ENCODE data around the gene UCP2.

Gene UCP2, protein sequence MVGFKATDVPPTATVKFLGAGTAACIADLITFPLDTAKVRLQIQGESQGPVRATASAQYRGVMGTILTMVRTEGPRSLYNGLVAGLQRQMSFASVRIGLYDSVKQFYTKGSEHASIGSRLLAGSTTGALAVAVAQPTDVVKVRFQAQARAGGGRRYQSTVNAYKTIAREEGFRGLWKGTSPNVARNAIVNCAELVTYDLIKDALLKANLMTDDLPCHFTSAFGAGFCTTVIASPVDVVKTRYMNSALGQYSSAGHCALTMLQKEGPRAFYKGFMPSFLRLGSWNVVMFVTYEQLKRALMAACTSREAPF

DNA sequence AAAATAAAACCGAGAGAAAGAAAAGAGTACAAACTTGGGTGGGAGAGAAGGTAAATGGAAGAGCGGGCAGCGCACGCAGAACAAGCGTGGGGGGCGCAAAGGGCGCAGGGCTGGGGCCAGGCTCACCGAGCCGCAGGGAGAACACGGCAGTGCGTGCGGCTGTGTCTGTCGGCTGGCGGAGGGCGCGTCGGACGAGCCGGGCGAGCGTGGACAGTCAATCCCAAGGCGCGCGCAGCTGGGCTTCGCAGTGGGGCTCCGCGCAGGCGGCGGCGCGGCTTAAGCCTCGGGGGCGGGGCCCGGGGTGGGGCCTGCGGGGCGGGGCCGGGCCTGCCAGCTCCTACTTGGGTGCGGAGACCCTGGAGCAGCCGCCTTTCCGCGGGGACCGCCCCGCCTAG, at the start of gene UCP2:
Gene UCP2, minus strand, starts transcription at position 249 of the 395 bp plus-strand sequence. CDS start 4,465 bp downstream, outside the sequence.
- DNase-seq: peak; percentile 91

DNA sequence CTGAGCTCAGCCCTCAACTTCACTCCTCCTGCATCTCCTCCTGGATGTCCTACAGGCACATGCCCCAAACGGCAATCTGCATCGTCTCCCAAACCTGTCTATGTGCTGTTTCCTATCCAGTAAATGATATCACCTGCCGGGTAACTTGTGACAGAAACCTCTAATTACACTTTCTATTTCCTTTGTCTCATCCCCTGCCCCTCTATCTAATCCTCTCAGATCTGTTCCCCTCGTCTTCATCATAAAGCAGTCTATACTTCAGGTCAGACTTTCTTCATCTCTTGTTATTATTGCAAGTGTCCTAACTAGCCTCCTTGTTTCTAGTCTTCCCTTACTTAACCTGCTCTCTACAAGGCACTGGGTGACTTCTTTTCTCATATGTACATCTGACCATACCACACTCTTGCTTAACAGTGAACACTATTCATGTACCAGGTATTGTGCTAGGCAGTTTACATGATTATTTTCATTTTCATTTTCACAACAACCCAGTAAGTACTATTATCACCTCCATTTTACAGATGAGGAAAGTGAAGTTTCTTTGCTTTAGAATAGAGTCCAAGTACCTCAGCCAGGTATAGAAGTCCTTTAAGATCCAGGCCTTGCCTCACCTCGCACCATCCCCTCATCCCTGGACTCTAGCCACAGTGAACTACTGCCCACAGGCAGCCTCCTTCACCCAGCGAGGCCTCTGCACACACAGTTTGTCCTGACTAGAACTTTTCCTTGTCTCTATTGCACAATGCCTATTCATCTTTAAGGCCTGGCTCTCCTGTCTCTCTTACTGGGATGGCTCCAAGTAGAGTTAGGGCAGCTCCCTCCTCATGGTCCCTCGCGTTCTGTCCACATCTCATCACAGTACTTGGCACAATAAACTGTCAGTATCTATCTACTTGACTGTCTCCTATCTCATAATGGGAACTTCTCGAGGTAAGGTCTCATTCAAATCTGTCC, 48.4 kb upstream of the UCP2 start:
- no peak for DNase-seq

DNA sequence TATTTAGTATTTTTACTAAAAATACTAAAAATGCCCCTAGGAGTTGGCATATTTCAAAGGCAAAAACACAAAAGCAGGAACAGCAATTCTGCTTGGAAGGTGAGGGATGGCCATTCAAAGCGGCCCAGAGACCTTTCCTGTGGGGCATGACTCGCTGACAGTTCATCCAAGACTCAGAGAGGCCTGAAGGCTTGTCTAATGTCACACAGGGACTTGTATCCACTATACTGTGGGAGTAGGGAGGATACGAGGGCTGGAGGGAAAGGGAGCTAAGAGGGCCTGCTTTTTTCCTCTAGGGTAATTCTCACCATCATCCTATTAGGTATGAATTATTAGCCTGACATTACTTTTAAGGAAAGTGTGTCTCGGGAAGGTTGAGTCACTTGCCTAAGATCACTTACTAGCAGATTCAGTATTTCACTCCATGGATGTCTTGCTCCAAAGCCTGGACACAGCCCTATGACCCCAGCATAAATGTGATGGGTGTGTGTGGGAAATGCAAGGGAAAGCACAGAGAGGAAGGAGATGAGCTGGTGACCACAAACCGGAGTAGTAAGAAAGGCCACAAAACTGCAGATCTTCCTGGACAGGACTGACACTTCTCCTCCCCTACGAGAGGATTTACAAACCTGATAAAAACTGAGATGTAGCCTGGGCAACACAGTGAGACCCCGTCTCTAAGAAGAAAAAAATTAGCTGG, 43.0 kb upstream of the UCP2 start:
- peak; percentile 45 for DNase-seq

DNA sequence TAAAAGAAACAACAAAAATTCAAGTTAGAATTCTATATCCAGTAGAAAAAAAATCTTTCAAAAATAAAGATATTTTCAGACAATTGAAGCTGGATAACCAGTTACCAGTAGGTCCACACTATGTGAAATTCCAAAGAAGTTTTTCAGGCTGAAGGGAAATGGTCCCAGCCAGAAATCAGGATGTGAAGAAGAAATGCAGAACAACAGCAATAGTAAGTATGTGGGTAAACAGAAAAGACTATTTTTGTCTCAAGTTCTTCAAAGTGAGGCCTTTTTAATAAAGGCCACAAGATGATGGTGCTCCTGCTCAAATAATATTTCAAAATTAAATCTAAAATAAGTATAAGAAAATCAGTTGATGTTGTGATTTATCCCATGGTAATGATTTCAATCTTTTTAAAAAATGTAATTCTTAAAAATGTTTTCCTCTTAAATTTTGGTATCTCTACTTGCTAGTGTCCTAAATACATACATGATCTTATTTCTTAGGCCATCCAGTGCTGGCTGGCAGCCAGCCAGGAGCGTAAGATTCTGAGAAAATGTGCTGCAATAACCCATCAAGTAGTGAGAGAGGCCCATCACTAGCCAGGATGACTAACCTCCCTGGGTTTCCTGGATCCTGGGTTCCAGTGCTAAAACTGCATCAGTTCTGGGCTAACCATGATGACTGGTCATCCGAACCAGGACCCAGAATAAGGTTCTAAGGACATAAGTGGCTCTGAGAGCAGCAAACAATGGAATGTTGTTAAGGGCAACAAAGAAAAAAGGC, 41.8 kb upstream of the UCP2 start:
- peak; percentile 82 for DNase-seq

DNA sequence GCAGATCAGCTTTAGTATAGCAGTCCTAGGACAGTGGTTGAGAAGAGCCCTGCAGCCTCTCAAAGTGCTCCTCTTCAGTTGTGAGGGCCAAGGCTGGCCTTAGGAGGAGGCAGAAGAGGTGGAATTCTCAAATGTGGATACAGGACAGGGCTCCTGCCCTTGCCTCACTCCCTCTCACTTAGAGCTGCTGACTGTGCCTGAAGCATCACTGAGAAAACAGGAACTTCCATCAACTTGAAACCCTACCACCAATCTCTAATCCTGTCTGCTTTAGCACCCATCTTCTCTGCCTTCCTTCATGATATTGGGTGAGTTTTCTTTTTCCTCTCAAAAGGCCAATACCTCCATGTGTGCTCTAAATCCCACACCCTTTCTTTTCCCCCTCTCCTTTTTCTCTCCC, 40.6 kb upstream of the UCP2 start:
- no peak for DNase-seq

DNA sequence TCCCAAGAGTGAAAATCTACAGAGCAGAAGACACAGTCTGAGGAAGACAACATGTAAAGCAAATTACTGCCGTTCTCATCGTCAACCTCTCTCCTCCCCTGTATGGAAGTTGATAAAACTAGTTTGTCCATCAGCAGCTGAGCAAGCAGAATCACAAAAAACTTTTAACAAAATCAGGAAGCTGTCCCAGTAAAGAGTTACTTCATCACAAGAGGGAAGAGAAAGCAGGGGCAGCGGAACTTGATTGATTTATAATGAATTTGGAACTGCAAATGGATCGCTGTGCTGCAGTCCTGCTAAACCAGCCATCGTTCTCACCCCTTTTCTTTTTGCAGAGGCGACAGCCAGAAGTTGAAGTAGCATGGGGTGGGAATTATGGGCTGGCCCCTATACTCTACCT, 39.9 kb upstream of the UCP2 start:
- no peak for DNase-seq

DNA sequence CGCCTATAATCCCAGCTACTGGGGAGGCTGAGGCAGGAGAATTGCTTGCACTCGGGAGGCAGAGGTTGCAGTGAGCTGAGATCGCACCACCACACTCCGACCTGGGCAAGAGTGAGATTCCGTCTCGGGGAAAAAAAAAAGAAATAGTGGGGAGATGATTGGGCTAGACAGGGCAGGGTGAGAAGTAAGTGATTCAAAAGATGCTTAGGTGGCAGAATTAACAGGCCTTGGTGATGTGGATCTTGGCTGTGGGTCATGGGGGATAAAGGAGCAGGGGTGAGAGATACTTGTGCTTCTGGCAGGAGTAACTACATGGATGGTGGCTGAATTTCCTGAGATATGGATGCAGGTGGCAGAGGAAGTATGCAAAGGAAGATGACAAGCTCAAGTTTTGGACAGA, 39.4 kb upstream of the UCP2 start:
- DNase-seq: no peak

DNA sequence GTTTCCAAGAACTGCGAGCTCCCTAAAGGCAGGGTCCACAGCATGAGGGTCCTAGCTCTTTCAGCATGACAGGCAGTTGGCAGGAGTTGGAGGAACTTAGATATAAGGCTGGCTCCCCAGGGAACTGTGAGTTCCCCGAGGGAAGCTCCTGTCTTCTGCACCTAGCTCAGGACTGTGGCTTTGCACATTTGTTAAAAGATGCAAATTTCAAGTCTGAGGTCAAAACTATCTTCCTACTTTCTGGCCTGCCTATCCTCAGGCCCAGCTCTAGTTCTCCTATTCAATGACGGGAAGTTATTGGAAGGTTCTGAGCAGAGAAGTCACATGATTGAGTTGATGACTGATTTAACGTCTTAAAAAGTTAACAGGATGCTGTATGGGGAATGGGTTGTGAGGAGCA, 37.9 kb upstream of the UCP2 start:
- no peak for DNase-seq

DNA sequence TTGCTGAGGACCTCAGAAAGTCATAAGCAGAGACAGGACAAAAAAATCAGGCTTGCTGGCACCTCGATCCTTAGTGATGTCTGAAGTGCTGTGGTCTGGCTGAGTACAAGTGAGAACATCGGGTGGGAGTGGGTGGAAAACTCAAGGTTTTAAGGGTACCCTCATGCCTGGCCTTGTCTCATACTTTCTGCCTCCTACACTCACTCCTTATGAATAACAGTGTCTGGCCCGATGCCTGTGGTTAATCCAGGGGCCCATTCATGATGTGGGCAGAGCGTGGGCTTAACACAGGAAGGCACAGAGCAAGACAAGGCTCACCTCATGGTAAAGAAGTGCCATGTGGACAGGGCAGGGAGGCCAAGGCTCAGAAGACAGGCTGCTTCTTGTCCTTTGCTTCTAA, 37.2 kb upstream of the UCP2 start:
- DNase-seq: peak; percentile 84

DNA sequence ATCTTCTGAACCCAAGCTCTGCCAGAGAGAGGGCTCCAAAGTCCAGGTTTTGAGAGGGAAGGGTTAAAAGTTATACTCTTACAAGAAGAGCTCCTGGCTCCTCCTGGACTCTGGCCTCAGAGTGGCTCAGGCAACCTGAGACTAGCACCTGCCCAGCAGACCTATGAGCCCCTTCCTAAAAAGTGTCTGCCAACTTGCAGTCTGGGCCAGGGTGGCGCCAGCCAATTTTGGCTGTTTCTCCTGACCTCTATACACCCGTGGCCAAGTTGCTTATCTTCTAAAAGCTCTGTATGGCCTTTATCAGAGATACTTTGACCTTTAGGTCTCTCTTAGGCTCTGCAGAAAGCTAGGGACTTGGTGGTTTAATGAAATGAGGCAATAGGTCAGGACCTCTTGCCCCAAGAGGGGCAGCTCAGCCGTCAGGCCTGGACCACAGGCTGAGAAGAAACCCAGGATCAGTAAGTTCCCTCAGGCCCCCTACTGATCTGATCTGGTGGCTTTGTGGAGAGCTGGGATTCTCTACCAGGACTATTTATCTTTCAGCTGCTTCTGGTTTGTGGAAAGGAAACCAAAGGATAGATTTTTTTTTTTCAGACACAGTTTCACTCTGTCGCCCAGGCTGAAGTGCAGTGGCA, 36.6 kb upstream of the UCP2 start:
- DNase-seq: peak; percentile 35

DNA sequence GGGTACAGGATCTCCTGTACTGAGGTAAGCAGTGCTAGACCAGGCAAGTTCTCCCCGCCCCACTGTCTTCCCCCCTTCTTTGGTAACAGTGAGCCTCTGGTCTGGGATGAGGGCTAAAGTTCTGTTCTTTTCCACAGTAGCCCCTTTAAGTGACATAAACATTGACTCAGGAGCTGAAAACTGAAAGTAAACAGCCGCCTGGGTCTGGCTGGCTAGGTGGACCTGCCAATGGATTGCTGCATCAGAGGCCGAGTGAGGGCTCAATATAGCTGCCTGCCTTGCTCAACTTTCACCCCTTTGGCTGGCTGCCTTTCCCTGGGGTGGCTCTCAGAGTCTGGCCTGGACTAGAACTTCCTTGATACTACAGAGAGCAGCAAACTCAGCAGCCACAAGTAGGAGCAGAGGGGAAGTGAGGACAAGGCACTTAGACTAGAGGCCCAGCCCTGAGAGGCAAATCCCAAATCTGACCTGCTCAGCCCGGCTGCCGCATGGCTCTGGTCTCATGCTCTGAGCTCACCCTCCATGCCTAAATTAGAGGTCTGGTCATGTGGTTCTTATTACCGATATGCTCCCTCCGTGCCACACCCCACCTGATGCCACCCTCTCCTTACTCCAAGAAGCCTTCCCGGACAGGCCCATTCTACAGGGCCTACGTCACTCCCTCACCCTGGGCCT, 35.8 kb upstream of the UCP2 start:
- no peak for DNase-seq

DNA sequence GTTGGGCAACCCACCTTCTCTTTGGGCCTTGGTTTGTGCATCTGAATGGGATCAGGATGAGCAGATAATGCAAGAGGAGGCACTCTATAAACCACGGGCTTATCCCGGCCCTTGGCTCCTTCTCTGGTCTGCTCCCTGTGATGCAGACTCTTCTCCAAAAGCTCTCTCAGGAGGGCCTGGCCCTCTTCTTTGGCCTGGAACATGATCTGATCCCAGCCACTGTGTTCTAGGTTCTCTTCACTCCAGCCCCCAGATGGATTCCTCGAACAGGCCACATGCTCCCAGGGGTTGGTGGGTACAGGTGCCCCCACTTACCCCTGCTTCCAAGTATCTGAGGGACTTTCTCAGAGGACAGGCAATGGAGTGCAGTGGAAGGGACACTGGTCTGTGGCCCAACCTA, 35.0 kb upstream of the UCP2 start:
- DNase-seq: no peak

DNA sequence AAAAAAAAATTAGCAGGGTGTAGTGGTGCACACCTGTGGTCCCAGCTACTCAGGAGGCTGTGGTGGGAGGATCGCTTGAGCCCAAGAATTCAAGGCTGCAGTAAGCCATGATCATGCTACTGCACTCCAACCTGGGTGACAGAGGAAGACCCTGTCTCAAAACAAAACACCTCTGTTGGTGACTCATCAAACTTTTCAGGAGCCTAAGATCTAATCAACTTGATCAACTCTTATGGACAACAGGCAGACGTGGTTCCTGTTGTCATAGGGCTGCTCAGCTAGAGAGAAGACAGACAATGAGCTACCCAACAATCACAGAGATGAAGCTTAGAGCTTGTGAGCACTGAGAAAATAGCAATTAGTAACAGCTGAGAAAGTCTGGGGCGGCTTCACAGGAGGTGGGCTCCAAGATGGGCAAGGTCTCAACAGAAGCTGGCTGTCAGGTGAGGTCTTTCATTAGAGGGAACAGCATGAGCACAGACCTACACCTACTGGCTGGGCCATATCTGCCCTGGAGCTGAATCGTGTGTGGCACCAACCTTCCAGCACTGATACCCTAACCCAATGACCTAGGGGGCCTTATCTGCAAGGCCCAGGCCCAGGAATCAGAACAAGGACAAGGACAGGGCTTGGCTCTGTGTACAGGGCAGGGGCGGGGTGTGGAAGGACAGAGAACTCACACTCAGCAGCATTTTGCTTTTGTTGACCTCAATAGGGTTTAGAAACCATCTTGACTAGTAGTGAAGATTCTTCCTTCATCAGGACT, 33.5 kb upstream of the UCP2 start:
- no peak for DNase-seq

DNA sequence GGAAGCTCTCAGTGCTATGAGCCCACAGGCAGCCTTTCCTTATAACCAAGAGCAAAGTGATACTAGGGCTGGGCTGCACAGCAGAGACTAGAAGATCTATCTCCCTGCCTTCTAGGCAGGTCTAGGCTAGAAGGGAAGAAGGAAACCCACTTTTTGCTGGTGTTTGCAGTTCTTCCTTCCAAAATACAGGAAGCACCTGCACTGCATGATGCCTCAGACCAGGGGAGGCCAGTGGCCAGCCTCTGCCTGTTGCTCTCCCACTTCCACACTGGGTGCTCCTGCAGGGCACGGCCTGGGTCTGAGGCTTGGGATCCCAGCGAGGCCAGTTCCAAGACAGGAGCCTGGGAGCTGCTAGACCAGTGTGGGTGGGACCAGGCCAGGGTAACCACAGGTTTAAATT, 32.2 kb upstream of the UCP2 start:
- DNase-seq: no peak

DNA sequence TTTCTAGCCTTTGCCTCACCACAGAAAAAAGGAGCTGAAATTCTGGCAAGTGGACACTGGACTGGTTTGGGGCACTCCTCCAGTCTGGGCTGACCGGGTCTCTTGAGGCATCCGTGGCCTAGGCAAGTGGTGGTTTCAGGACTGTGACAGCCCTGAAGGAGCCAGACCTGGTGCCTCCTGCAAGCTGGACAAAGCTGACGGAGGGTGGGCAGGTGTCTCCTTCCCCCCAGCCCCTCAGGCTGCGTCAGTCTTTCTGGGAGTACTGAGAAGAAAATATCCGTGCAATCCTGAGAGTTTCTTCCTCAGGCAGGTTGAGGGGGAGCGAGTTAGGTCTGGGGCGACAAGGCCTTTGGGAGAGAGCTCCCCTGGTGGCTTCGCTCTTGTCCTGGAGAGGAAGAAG, 30.5 kb upstream of the UCP2 start:
- DNase-seq: peak; percentile 22

DNA sequence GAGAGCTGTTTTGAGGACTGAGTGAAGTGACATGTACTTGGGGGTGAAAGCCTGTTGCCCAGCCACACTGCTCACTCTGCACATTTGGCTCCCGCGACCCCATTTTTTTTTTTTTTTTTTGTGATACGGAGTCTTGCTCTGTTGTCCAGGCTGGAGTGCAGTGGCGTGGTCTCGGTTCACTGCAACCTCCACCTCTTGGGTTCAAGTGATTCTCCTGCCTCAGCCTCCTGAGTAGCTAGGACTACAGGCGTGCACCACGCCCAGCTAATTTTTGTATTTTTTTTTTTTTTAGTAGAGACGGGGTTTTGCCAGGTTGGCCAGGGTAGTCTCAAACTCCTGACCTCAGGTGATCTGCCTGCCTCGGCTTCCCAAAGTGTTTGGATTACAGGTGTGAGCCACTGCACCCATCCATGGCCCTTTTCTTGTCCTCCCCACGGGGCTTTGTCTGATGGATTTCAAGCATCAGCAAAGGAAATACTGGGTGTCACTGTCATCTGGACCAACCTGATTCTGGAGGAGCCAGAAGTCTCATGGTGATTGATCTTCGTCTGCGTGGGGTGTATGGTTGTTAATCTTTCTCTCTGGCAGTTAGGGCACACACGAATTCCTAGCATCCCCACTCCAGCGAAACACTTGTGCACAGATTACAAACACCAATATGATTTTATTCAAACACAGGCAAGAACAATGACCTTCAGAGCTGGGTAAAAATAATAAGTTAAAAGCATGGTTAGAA, 29.6 kb upstream of the UCP2 start:
- DNase-seq: peak; percentile 28

DNA sequence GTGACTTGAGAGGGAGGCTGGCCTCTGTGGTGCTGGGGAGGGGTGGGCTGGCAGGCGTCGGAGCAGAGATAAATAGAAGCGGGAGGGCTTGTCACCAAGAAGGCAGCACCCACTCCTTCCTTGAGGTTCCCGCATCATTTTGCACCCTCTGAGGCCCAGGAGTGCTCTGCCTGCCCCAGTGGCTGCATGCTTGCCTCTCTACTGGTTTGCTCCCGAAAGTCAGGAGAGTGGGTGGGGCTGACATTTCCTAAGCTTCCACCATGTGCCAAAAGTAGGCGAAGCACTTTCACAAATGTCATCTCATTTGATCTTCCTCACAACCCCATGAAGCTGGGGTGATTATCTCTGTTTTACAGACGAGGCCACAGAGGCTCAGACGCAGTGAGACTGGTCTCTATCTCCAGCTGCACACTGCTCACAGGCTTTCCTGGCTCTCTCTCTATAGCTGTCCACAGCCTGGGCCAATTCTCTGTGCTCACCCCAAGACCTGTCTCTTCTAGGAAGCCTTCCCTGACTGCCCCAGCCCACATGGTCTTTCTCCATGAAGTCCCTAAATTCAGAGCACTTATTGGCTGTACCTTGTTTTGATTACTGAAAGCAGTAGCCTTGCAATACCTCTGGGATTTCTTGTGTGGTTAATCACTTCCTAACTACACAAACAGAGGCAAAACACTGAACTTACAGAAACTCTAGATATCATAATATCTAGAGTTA, 28.9 kb upstream of the UCP2 start:
- DNase-seq: peak; percentile 77

DNA sequence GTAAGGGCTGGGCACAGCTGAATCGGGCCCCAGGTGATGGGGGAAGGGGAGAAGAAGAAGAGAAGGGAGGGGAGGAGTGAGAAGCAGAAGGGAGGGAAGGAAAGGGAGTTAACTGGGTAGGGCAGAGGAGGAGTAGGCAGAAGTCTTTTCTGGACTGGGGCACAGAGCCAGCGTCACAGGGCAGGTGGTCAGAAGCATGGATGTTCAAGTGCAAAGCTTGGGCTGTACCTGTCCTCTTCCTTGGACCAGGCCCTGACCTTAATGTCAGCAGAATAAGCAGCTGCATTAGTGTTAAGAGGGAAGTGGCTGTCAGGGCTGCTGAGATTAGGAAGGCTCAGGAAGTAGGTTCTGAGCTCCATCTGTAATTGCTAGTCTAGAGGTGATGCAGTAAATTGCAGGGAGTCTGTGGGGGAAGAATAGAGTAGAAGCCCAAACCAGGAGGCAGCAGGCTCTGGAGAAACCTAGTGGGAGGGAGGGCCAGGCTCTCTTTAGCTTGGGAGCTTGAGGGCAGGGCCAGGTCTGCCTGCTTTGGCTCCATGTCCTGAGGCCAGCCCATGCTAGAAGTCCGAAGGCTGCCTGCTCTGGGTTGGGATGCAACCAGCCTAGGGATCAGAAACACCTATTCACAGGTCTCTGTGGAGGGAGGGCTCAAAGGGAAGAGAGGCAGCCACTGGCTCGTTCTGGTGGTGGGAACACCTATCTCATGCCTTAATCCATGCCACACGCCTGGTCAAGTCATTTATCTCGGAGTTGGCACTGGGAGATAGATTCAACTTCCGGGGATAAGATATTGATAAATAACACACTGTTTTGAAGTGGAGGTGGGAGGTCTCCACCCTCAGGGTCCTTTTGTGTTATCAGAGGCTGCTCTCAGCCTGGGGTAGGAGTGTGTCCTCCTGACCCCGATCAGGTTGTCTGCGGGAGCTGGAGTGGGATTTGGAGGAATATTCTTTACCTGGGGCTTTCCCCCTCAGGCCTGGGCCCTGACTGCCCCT, 28.0 kb upstream of the UCP2 start:
- DNase-seq: peak; percentile 27

Data from stimulated activated CD8-positive, alpha-beta memory T cell treated with anti-CD3 and anti-CD28 coated beads, Interleukin-4, amount 100 ng/mL, for 48 hours (primary cell).